ENCODE data around the gene RAB14.

RAB14 gene

GRCh38 chr9:121218357-121219027 lies 16.8 kb upstream of the RAB14 start:
- no peak for DNase-seq

GRCh38 chr9:121217609-121218292 lies 16.1 kb upstream of the RAB14 start:
- no peak for DNase-seq

DNA sequence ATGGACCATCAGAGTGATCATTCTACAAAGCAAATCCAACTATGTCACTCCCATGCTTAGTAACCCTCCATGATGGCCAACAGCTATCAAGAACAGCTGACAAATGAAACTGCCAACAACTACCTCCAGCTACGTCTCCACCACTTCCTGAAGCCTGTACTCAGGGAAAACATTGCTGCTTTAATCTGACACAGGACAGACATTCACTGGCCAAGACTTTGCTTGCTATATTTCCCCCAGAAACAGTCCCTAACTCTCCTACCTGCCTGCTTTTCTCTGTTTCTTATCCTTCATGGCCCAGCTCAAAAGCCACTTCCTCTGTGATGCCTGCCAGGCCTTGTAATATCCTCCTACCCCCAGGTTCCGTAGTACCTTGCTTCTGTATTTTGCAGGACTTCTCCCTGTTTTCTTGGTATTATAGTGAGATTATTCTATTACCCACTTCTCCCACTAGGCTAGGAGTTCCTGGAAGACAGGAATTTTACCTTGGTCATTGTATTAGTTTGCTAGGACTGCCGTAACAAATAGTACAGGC lies 14.7 kb upstream of the RAB14 start:
- no peak for DNase-seq

GRCh38 chr9:121214005-121214404 lies 12.3 kb upstream of the RAB14 start:
- no peak for DNase-seq

- DNase-seq, result peak; percentile 49 to 65
Observed at GRCh38 chr9:121213136-121213806, 11.6 kb upstream of the RAB14 start.

- no peak for DNase-seq
Observed at GRCh38 chr9:121210536-121210935, 8.9 kb upstream of the RAB14 start.

DNA sequence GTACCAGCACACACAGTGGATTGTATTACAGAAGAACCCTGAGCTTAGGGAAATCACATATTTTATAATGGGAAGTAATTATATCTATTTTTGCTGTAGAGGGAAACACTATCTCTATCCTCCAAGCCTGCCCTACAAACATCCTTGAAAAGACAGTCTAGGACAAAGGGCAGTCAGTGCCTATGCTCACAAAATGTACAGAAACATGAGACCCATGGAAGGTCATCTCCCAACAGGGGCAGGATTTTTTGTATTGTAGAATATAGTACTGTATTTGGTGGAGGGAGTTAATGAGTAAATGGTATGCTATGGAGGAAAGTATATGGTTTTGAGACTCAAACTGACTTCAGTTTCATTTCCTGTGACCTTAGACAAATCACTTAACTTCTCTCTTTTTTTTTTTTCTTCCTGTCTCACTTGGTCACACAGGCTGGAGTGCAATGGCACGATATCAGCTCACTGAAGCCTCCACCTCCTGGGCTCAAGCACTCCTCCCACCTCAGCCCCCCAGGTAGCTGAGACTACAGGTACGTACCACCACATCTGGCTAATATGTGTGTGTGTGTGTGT lies 5.8 kb upstream of the RAB14 start:
- DNase-seq, result no peak

- DNase-seq, result no peak
Observed at GRCh38 chr9:121206516-121207370, 5.1 kb upstream of the RAB14 start.

- DNase-seq, result no peak
Observed at GRCh38 chr9:121204611-121205010, 2.9 kb upstream of the RAB14 start.

- no peak for DNase-seq
Observed at GRCh38 chr9:121204121-121204520, 2.5 kb upstream of the RAB14 start.

DNA sequence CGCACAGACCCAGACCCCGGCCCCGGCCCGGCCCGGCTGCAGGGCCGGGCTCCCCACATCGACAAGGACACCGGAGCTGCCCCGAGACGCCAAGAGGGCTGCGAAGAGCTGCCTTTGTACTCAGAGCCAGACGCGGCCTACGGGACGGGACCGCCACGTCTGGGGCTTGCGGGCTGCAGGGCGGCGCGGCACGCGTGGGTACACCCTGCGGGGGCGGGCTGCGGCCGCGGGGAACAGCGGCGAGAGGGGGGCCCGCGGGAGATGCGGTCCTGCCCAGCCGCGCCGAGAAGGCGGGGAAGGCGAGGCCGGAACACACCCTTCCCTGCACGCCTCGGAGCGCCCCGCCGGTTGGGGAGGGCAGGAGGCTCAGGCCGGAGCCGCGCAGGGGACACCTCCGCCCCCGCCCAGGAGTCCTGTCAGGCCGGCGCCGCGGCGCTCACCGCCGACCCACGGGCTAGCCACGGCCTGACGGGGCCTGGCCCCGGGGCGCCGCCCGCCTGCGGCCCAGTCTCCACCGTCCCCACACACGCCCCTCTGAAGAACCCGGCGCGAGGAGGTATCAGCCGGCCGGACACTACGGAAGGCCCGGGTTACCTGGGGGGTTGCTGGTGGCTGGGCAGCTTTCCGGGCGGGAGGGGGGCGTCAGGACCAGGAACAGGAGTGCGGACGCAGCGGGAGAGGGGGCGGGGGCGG lies 478 bp downstream of the RAB14 start:
- DNase-seq, result peak; percentile 43 to 57

GRCh38 chr9:121200356-121200755 lies 1.3 kb downstream of the RAB14 start:
- DNase-seq, result no peak

DNA sequence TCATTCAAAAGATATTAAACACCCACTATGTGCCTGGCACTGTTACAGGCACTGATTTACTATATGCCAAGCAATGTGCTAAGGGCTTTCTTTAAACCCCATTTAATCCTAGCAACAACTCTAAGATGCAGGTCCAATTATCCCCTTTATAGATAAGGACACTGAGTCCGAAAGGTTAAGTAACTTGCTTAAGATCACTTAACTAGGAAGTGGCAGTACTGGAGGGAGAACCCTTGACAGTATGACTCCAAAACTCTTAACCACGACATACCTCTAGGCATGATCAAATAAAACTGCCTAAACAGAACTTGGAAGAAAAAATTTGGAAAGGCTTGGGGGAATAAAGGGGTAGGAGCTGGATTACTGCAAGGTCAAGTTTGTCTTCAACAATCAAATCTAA lies 1.7 kb downstream of the RAB14 start:
- no peak for DNase-seq

GRCh38 chr9:121198512-121199042 lies 3.1 kb downstream of the RAB14 start:
- no peak for DNase-seq

DNA sequence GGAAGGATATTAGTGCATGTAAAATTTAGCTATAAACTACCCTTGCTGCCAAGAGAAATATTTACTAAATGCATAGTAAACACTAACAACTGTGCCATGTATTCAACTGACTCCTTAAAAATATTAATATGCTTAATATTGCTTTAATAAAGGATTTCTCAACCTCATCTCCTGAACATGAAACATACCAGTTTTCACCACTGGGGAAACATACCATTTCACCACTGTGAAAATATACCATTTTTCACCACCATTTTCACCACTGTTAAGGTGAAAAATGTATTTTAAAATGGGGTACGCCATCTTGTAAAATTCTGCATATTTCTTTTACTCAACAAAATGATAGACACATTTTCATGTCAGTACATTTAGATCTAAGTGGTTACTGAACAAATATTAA lies 4.5 kb downstream of the RAB14 start:
- no peak for DNase-seq

GRCh38 chr9:121196389-121196788 lies 5.3 kb downstream of the RAB14 start:
- DNase-seq, result no peak

- no peak for DNase-seq
Observed at GRCh38 chr9:121194730-121195129, 6.9 kb downstream of the RAB14 start.

DNA sequence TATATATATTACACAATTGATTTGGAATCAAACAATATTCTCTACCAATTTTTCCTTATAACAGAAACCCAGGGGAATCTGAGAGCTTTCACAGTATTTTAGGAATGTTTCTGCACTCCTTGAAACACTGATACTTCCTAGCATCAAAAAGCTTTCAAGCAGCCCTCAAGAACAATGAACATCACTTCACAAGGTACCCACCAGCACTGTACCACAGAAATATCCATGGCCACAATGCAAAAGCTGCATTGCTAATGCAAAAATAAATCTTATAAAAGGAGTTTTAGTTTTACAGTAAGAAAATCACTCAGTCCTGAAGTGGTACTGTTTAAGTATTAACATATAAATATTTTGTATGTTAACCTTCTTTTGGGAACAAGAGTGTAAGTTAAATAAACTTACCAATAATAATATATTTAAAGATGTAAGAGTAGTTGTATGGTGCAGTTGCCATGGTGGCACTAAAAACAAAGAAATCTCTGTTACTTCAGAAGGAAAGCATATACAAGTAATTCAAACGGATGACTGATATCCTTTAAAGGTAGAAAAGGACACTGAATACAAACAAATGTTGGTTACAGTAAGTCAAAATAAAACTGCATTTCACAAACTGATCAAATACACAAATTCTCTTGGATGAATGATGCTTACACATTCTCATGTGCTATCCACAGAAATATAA lies 8.6 kb downstream of the RAB14 start:
- no peak for DNase-seq

GRCh38 chr9:121192518-121192917 lies 9.2 kb downstream of the RAB14 start:
- no peak for DNase-seq

- DNase-seq, result no peak
Observed at GRCh38 chr9:121191235-121191634, 10.4 kb downstream of the RAB14 start.

- DNase-seq, result no peak
Observed at GRCh38 chr9:121189660-121190059, 12.0 kb downstream of the RAB14 start.

Measured in stimulated activated CD4-positive, alpha-beta T cell treated with anti-CD3 and anti-CD28 coated beads, Interleukin-4, amount 100 ng/mL, for 4 hours (primary cell).